Measurements from ENCODE around the gene DHRS2. TPM values are rescaled to one million over a fixed set of nuclear protein-coding genes. Genes with fewer than 3 reads are reported as not detected.

DHRS2 gene
- total and polyA plus RNA-seq, 2 of the 13 experiments (the other 11 are each of a cell fraction or from before 2014, with no cell fraction given), result 1,621 to 3,021 TPM

DNA sequence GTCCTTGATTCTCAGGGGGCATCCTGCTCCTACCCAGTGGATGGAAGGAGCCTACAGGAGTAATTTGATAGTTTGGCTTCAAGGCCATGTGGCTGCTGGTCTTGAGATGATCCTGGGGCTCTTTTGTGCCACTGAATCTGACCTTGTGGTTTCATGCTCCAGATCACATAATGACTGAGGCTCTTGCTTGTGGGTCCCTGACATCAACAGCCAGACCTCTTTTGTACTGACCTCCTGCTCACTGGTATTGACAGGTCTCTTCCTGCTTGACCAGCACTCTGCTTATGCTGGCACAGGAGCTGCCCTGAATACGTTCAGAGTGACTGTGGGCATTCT, 34.4 kb upstream of the DHRS2 start (continued):
- TF ChIP-seq, protein P1, sequence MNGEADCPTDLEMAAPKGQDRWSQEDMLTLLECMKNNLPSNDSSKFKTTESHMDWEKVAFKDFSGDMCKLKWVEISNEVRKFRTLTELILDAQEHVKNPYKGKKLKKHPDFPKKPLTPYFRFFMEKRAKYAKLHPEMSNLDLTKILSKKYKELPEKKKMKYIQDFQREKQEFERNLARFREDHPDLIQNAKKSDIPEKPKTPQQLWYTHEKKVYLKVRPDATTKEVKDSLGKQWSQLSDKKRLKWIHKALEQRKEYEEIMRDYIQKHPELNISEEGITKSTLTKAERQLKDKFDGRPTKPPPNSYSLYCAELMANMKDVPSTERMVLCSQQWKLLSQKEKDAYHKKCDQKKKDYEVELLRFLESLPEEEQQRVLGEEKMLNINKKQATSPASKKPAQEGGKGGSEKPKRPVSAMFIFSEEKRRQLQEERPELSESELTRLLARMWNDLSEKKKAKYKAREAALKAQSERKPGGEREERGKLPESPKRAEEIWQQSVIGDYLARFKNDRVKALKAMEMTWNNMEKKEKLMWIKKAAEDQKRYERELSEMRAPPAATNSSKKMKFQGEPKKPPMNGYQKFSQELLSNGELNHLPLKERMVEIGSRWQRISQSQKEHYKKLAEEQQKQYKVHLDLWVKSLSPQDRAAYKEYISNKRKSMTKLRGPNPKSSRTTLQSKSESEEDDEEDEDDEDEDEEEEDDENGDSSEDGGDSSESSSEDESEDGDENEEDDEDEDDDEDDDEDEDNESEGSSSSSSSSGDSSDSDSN (CRISPR knock-in tag; IDR thresholded peaks at IDR 0.05), result no peak
- TF ChIP-seq SNAI1 (CRISPR knock-in tag; IDR thresholded peaks at IDR 0.05; ENCODE audit: borderline replicate concordance) (0 out of 2 replicates have a peak, but pooled peaks have one; percentile 4), RFXANK (CRISPR knock-in tag; IDR thresholded peaks at IDR 0.05) (no peak), FOXO1 (CRISPR knock-in tag; IDR thresholded peaks at IDR 0.05) (0 out of 2 replicates have a peak, but pooled peaks have one; percentile 7), ZNF501 (CRISPR knock-in tag; IDR thresholded peaks at IDR 0.05) (peak; percentile 80; the same call in 1 of the 2 replicates), ZNF557 (CRISPR knock-in tag; IDR thresholded peaks at IDR 0.05) (no peak), SP5 (CRISPR knock-in tag; IDR thresholded peaks at IDR 0.05; ENCODE audit: borderline replicate concordance, low read depth) (0 out of 2 replicates have a peak, but pooled peaks have one; percentile 10), BORCS8-MEF2B (CRISPR knock-in tag; IDR thresholded peaks at IDR 0.05) (0 out of 2 replicates have a peak, but pooled peaks have one; percentile 76), ZNF772 (CRISPR knock-in tag; IDR thresholded peaks at IDR 0.05) (0 out of 2 replicates have a peak, but pooled peaks have one; percentile 63), SIX1 (CRISPR knock-in tag; IDR thresholded peaks at IDR 0.05; ENCODE audit: borderline replicate concordance) (peak; percentile 49; the same call in 1 of the 2 replicates), ZBTB38 (CRISPR knock-in tag; IDR thresholded peaks at IDR 0.05) (0 out of 2 replicates have a peak, but pooled peaks have one; percentile 30), PHF21A (CRISPR knock-in tag; IDR thresholded peaks at IDR 0.05) (peak; percentile 2; the same call in 1 of the 2 replicates), ZNF441 (CRISPR knock-in tag; IDR thresholded peaks at IDR 0.05; ENCODE audit: borderline replicate concordance) (peak; percentile 2), ARNT2 (CRISPR knock-in tag; IDR thresholded peaks at IDR 0.05; ENCODE audit: low read depth) (peak; percentile 9; the same call in 1 of the 2 replicates), ZNF879 (CRISPR knock-in tag; IDR thresholded peaks at IDR 0.05) (0 out of 2 replicates have a peak, but pooled peaks have one; percentile 49)
- TF ChIP-seq, protein P2, sequence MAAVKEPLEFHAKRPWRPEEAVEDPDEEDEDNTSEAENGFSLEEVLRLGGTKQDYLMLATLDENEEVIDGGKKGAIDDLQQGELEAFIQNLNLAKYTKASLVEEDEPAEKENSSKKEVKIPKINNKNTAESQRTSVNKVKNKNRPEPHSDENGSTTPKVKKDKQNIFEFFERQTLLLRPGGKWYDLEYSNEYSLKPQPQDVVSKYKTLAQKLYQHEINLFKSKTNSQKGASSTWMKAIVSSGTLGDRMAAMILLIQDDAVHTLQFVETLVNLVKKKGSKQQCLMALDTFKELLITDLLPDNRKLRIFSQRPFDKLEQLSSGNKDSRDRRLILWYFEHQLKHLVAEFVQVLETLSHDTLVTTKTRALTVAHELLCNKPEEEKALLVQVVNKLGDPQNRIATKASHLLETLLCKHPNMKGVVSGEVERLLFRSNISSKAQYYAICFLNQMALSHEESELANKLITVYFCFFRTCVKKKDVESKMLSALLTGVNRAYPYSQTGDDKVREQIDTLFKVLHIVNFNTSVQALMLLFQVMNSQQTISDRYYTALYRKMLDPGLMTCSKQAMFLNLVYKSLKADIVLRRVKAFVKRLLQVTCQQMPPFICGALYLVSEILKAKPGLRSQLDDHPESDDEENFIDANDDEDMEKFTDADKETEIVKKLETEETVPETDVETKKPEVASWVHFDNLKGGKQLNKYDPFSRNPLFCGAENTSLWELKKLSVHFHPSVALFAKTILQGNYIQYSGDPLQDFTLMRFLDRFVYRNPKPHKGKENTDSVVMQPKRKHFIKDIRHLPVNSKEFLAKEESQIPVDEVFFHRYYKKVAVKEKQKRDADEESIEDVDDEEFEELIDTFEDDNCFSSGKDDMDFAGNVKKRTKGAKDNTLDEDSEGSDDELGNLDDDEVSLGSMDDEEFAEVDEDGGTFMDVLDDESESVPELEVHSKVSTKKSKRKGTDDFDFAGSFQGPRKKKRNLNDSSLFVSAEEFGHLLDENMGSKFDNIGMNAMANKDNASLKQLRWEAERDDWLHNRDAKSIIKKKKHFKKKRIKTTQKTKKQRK (IDR thresholded peaks at IDR 0.05; ENCODE audit: low read length), result no peak
- TF ChIP-seq, protein P3, sequence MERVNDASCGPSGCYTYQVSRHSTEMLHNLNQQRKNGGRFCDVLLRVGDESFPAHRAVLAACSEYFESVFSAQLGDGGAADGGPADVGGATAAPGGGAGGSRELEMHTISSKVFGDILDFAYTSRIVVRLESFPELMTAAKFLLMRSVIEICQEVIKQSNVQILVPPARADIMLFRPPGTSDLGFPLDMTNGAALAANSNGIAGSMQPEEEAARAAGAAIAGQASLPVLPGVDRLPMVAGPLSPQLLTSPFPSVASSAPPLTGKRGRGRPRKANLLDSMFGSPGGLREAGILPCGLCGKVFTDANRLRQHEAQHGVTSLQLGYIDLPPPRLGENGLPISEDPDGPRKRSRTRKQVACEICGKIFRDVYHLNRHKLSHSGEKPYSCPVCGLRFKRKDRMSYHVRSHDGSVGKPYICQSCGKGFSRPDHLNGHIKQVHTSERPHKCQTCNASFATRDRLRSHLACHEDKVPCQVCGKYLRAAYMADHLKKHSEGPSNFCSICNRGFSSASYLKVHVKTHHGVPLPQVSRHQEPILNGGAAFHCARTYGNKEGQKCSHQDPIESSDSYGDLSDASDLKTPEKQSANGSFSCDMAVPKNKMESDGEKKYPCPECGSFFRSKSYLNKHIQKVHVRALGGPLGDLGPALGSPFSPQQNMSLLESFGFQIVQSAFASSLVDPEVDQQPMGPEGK (CRISPR knock-in tag; IDR thresholded peaks at IDR 0.05), result no peak
- TF ChIP-seq, protein P4, sequence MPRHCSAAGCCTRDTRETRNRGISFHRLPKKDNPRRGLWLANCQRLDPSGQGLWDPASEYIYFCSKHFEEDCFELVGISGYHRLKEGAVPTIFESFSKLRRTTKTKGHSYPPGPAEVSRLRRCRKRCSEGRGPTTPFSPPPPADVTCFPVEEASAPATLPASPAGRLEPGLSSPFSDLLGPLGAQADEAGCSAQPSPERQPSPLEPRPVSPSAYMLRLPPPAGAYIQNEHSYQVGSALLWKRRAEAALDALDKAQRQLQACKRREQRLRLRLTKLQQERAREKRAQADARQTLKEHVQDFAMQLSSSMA (CRISPR knock-in tag; IDR thresholded peaks at IDR 0.05), result peak; percentile 57; the same call in 1 of the 2 replicates
- TF ChIP-seq, protein P5, sequence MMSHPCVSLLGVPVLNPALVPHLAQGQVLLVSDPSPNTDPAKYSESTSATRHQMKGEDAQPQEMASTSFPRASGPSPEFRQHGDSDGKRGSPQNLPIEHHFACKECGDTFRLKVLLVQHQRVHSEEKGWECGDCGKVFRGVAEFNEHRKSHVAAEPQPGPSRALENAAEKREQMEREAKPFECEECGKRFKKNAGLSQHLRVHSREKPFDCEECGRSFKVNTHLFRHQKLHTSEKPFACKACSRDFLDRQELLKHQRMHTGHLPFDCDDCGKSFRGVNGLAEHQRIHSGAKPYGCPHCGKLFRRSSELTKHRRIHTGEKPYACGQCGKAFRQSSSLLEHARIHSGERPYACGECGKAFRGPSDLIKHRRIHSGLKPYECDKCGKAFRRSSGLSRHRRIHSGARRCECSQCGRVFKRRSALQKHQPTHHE (CRISPR knock-in tag; IDR thresholded peaks at IDR 0.05; ENCODE audit: borderline replicate concordance), result 0 out of 2 replicates have a peak, but pooled peaks have one; percentile 18

Measured in HepG2 (cell line).